HK-2 (cell line): ENCODE data around the gene TMEM132A.
"Not testable (repeated sequence)": the region's sequence is repeated elsewhere in the genome, so short reads cannot be mapped to it uniquely, and the experiment has no call there.

Source experiments
- DNase-seq: peaks from one replicate; pipeline ENCODE4 v3.0.0-alpha.2; 2018; ENCODE audit not compliant: unreplicated experiment

The TMEM132A gene

DNA sequence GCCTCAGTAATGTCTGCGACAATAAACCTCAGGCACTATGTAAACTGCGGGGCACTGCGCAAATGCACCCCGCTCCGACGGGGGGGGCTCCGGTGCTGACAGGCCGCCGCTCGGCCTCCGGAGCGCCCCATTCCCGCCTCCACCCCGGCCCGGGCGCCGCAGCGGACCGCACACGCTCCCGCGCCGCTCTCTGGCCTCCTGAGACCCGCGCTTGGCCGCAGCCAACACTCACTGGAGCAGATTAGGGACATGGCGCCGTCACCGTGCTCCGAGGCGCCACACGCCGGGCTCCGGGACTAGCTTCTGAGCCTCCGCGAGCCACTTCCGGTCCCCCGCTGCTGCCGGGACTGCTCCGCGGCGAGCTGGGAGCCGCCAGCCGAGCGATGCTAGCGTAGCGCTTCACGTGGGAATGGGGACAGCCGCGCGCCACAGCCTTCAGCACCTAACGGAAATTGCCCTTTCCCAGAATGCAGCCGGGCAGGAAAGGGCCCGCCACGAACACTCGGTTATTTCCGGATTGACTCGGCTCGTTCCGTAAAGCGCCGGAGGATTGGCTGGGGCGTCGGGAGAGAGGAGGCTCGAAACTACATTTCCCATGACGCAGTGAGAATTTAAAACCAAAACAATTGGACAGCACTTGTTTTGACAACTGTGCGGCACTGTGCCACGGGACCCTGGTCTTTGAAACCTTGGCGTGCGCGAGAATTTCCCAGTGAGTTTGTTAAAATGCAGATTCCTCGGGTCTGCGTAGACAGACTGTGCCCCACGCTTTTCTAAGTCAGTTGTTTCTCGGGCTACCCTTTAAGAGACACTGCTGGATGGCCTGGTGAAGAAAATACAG lies 17.9 kb upstream of the TMEM132A start, which contains the start of gene PRPF19:
TSS of gene PRPF19 (minus strand) at position 454 of the 841 bp plus-strand sequence. CDS start at position 251, 203 bp downstream.
- peak; percentile 93 for DNase-seq

GRCh38 chr11:60908803-60909202 lies 15.5 kb upstream of the TMEM132A start:
- DNase-seq: no peak

- DNase-seq: not testable (repeated sequence)
Observed at GRCh38 chr11:60909680-60910280, 14.5 kb upstream of the TMEM132A start.

GRCh38 chr11:60910281-60910687 lies 14.0 kb upstream of the TMEM132A start:
- DNase-seq: no peak

DNA sequence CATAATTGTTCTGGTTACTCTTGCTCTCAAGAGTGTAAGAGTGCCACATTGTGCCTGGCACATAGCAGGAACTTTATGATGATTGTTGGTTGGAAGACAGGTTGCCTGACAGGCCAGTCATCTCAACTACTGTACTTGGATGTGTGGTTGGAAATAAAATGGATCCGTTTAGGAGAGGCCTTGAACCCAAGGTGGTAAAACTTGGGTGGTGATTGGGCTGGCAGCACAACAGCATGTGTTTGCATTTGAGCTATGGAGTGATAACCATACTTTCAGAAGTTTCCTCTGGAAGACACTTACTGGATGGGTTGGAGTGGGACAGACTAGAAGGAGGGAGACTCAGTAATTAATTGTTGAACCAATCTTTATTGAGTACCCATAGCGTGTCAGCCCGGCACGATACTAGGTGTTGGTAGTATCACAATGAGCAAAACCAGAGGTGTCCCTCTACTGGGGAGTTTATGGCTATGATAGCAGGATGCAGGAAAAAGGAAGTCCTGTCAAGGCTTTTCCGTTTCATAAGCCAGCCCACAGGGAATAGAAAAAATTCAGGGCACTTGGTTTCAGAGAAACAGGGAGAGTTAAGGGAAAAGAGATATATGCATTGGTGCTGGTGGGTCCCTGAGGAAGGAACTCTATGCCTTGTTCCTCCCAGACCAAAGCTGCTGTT lies 13.4 kb upstream of the TMEM132A start:
- DNase-seq: no peak

- DNase-seq: no peak
Observed at GRCh38 chr11:60912223-60912850, 11.9 kb upstream of the TMEM132A start.

DNA sequence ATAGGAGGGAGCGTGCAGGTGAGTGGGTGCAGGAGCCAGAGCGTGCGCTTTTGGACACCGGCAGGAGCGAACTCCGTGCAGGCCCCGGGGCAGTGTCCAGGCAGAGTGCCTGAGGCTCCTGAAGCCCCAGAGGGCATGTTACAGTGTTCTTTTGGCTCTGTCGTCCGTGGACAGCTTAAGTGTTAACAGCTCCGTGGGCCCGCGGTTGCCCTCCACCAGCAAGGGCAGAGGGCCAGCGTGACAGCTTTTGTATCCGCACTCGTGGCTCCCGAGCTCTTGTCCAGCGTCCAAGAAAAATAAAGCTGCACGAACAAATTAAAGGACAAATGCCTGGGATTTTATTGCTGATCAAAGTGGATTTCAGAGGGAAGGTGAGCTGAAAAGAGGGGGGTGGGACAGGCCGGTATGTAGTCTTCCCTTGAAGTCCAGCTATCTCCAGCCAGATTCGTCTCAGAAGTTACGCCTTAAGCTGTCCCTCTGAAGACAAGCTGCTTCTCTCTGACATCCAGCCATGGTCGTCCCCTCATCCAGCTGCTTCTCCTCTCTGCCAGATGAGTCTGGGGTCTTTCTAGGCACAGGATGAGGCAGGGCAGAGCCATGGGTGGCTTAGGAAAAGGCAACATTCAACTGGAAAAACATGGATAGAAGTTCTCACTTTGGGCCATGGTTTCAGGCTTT lies 11.3 kb upstream of the TMEM132A start:
- no peak for DNase-seq

DNA sequence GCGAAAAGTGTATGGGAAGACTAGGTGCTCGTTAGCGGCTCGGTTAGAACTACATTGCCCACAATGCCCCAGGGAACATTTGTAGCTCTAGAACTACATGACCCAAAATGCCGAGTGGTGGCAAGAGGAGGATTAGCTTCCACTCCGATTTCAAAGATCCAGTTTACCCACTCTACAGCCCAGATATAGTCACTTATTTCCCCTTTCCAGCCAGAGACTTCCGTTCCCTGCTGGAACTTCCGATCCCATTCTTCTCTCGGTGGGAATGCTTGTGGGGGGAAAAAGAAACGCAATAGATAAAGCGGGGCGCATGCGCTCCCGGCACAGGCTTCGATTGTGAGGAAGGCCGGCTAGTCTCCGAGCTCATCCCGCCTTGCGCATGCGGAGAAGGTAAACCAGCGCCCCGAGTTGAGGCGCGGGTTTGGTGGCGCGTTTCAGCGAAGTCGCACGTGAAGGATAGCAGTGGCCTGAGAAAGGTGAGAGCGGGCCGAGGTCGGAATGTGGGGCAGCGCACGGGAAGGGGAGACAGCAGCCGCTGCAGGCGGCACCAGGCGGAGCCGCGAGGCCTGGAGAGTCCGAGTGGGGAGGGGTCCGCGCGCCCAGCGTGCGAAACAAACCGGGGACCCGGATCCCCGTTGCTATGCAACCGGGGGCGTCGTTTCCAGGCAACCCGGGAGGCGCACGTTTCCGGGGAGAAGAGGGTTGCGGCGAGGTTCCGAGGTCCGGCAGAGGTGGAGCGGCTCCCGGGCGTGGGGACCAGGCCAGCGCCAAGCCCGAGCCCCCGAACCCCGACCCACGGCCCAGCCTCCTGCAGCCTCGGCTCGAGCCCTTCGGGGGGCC lies 10.2 kb upstream of the TMEM132A start, which contains the start of gene TMEM109:
TSS of gene TMEM109 (plus strand) at position 366 of the 840 bp plus-strand sequence. CDS start 5,536 bp downstream, outside the sequence.
- DNase-seq: peak; percentile 78

DNA sequence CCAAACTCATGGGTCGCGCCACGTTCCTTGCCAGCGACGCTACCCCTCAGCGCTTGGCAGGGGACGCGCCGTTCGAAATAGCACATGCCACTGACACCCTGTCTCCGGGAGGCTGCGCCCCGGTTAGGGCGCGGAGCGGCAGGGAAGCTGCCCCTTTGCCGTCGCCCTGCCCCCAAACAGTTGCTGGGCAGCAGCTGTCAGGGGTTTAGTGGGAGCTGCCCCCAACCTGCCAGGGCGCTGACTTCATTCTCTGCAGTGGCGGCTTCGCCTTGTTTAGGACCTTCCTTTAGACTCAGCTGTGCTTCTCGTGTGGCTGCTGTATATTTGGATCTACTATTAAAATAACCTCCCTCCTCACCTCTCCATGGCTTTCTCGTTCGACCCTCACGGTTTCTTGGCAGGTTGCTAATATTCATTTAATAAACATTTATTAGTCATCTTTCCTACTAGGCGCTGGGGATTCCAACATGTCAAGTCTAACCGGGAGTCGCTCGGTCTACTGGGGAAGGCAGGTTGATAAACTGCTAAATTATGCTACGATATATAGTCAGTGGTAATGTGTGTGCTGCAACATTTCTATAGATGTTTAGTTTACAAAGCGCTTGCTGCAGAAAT lies 9.5 kb upstream of the TMEM132A start:
- DNase-seq: peak; percentile 17

- peak; percentile 61 for DNase-seq
Observed at GRCh38 chr11:60915248-60915914, 8.9 kb upstream of the TMEM132A start.

DNA sequence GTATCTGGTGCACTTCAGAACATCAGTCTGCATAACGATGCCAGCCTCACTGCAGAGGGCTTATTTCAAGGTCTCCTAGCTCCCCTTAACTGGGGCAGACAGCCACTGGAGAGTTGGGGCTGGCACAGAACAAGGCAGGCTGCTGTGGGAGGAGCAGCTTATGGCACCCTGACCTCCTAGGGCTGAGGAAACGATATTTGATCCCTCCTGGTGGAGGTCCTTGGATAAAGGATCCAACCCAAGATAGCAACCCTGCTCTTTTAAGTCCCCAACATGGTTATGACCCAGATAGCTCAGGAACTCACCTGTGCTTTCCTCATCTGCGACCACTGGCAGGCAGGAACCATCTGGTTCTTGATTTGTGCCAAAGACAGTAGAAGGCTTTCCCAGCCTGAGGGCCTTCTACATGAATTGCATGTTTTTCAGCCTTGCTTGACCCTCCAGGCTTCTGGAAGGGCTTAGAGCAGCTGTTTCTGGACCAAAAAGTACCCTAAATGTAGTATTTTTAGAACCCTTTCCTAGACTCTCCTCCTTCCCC lies 7.5 kb upstream of the TMEM132A start:
- no peak for DNase-seq

GRCh38 chr11:60917267-60917666 lies 7.0 kb upstream of the TMEM132A start:
- DNase-seq: no peak

GRCh38 chr11:60918251-60918938 lies 5.9 kb upstream of the TMEM132A start:
- no peak for DNase-seq

- no peak for DNase-seq
Observed at GRCh38 chr11:60918939-60919265, 5.4 kb upstream of the TMEM132A start.

- no peak for DNase-seq
Observed at GRCh38 chr11:60919320-60919719, 4.9 kb upstream of the TMEM132A start.

DNA sequence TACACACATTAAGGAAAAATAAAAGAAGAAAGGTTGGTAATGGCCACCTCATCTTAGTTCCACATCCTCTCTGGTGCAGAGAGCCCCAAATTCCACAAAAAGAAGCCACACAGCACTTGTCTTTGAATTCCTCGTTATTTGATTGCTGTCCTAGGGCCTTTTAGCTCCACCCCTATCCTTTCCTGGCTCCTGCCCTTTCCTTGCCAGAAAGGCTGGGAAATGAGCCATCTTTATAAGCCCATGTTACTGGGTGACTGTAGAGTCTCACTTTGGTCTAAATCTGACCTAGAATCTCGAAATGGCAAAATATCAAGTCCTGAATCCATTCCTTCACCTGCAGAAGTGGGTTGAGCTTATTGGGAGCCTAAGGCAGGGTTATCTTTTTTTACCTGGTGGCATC lies 4.3 kb upstream of the TMEM132A start:
- DNase-seq: no peak

- DNase-seq: no peak
Observed at GRCh38 chr11:60921259-60921658, 3.0 kb upstream of the TMEM132A start.

DNA sequence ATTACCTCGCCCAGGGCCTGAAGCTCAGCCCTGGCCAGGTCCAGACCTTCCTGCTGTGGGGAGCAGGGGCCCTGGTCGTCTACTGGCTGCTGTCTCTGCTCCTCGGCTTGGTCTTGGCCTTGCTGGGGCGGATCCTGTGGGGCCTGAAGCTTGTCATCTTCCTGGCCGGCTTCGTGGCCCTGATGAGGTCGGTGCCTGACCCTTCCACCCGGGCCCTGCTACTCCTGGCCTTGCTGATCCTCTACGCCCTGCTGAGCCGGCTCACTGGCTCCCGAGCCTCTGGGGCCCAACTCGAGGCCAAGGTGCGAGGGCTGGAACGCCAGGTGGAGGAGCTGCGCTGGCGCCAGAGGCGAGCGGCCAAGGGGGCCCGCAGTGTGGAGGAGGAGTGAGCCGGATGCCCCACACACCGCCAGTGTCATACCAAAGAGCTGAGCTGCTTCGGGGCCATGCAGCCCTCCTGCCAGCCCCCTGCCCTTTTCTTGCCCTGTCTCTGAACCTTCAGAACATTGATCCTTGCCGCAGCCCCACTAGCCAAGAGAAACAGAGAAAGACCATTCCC lies 2.4 kb upstream of the TMEM132A start:
- no peak for DNase-seq
